GM18519 (cell line): ENCODE measurements around the gene PRKCE.

Experiments used
- ATAC-seq: cut with Tn5 transposase; IDR thresholded peaks from one replicate; pipeline ENCODE4 v1.9.1; 2021; ENCODE audit warnings: mild to moderate bottlenecking, moderate library complexity; ENCODE audit not compliant: unreplicated experiment, low FRiP score

Gene PRKCE

GRCh38 chr2:46000660-46001059 lies 349.2 kb downstream of the PRKCE start:
- ATAC-seq: no peak

- ATAC-seq: no peak
Measured at GRCh38 chr2:46001290-46001689, 349.8 kb downstream of the PRKCE start.

- no peak for ATAC-seq
Measured at GRCh38 chr2:46001741-46002506, 350.4 kb downstream of the PRKCE start.

GRCh38 chr2:46002507-46002883 lies 351.0 kb downstream of the PRKCE start:
- no peak for ATAC-seq

GRCh38 chr2:46002947-46003346 lies 351.5 kb downstream of the PRKCE start:
- no peak for ATAC-seq

GRCh38 chr2:46003903-46004473 lies 352.5 kb downstream of the PRKCE start:
- ATAC-seq: no peak

- no peak for ATAC-seq
Measured at GRCh38 chr2:46006473-46007025, 355.1 kb downstream of the PRKCE start.

GRCh38 chr2:46007412-46007811 lies 355.9 kb downstream of the PRKCE start:
- ATAC-seq: no peak

GRCh38 chr2:46008091-46008870 lies 356.8 kb downstream of the PRKCE start:
- ATAC-seq: no peak

GRCh38 chr2:46009315-46009714 lies 357.8 kb downstream of the PRKCE start:
- no peak for ATAC-seq

- ATAC-seq: no peak
Measured at GRCh38 chr2:46009772-46010171, 358.3 kb downstream of the PRKCE start.

- ATAC-seq: no peak
Measured at GRCh38 chr2:46010223-46010924, 358.9 kb downstream of the PRKCE start.

- ATAC-seq: no peak
Measured at GRCh38 chr2:46010925-46011490, 359.5 kb downstream of the PRKCE start.

- no peak for ATAC-seq
Measured at GRCh38 chr2:46012618-46013240, 361.3 kb downstream of the PRKCE start.

- no peak for ATAC-seq
Measured at GRCh38 chr2:46013726-46014125, 362.3 kb downstream of the PRKCE start.

- ATAC-seq: no peak
Measured at GRCh38 chr2:46014911-46015654, 363.6 kb downstream of the PRKCE start.

GRCh38 chr2:46015671-46016070 lies 364.2 kb downstream of the PRKCE start:
- ATAC-seq: no peak

GRCh38 chr2:46016091-46016490 lies 364.6 kb downstream of the PRKCE start:
- no peak for ATAC-seq
